Eye (tissue), 1 donor: ENCODE measurements around the gene RAC2.
A peak's percentile ranks its signal among the peaks of the same experiment; 100 is the strongest.
"Not testable (repeated sequence)": the region's sequence is repeated elsewhere in the genome, so short reads cannot be mapped to it uniquely, and the experiment has no call there.

Source experiments
- DNase-seq: peaks from one replicate; pipeline ENCODE4 v3.0.0-alpha.2; 2015

The RAC2 gene

DNA sequence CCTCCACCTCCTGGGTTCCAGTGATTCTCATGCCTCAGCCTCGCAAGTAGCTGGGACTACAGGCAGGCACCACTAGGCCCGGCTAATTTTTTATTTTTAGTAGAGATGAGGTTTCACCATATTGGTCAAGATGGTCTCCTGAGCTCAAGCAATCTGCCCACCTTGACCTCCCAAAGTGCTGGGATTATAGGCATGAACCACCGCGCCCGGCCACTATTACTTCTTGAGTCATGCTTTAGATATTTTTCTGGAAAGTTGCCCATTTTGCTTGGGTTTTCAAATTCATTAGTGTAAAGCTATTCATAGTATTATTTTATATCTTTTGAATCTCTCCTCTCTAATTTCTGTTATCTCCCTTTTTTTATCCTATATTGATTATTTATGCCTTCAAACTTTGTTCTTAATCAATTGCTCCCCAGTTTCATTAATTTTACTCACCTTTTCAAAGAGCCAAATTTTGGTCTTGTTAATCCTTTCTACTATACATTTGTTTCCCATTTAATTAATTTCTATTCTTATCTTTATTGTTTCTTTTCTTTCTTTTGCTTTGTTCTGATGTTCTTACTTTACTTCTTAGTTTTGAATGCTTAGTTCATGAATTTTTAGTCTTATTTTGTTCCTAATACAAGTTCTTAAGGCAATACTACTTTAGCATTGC, 10.3 kb upstream of the RAC2 start:
- DNase-seq = no peak

DNA sequence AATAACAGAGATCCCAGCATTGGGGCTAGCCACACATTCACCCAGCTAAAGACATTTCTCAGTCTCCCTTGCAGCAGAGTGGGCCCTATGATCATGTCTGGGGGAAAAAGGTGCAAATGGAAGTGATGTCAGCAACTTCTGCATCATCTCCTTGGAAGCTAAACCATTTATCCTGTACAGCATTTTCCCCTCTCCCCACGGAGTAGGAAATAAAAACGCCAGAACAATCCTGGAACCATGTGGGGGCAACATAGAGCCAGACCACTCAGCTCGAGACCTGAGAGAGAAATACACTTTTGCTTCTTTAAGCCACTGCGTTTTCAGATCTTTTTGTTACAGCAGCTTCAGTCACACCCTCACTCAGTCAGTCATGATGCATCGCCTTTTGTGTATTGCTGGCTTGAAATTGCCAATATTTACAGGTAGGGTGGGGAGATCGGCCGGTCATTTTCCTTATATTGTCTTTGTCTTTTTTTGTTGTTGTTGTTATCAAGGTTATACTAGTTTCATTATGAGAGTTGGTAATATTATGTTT, 9.1 kb upstream of the RAC2 start:
- peak; percentile 42 for DNase-seq

DNA sequence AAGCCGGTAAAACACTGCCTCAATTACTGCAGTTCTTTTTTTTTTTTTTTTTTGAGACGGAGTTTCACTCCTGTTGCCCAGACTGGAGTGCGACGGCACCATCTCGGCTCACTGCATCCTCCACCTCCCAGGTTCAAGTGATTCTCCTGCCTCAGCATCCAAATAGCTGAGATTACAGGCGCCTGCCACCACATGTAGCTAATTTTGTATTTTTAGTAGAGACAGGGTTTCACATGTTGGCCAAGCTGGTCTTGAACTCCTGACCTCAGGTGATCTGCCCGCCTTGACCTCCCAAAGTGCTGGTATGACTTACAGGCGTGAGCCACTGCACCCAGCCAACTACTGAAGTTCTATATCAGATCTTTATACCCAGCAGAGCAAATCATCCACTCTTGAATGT, 7.8 kb upstream of the RAC2 start:
- not testable (repeated sequence) for DNase-seq

DNA sequence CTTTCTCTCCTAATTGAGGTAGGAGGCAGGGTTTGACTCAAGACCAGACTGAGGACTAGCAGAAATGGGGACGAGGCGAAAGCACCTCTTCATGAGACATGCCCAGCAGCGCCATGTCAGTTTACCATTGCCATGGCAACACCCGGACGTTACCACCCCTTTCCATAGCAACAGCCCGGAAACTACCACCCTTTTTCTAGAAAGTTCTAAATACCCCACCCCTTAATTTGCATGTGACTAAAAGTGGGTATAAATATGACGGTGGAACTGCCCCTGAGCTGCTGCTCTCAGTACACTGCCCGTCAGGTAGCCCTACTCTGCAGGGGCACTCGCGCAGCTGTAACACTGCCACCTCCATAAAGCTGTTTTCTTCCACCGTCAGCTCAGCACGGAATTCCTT, 5.9 kb upstream of the RAC2 start:
- DNase-seq = no peak

DNA sequence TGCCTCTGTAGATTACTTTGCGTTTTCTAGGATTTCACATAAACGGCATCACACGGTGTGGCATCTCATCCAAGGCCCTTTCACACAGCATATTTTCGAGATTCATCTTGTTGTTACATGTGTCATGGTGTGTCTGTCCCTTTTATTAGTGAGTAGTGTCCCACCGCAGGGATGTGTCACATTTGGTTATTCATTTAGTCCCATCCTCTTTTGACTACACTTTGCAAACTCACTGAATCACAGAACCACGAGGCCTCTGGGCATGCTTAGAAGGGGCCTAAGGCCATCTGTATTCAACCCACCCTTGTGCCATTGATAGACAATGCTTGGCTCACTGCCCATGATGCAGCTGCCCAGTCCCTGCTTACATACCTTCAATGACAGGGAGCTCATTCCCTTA, 4.2 kb upstream of the RAC2 start:
- no peak for DNase-seq

DNA sequence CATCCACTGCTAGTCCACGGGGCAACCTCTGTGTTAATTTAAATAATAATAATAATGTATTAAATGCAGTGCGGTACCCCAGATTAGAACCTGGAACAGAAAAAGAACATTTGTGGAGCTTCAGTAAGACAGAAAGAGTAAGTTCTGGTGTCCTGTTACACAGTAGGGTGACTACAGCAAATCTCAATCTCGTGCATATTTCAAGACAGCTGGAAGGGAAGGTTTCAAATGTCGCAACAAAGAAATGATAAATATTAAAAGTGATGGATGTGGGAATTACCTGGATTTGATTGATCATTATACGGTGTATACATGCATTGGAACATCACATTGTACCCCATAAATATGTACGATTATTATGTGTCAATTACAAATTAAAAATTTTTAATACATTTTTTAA, 1.7 kb upstream of the RAC2 start:
- DNase-seq = no peak

DNA sequence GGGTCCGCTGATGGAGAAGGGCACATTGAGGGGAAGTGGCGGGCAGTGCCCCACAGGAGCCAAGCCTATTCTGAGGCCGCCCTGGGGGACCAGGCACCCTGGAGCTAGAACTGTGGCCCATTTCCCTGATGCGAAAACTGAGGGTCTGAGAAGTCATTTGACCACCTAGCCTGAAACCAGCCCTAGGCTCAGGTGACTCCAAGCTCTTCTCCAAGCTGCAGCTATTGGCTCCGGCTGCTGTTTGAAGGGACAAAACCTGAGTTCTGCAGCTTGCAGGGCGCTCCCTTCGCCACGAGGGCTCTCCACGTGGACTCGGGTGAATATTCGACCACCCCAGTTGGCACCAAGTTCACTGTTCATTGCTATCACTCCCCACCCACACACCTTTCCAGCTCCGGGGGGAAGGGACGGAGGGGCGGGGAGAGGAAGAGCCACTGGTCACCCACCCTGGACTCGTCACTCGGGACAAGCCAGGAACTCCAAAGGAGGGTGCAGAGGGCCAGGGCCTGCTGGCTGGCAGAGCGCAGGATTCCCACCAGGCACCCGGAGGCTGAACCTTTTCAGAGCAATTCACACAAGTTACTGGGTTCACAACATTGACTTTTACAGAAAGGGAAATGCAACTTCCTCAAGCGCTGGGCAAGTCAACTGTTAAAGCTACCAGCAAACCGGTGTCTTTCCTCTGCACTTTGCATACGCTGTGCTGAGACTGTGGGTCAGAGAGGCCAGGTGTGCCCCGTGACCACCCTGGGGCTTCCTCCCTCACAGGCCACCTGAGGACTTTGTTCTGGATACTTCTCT, 1.1 kb upstream of the RAC2 start:
- DNase-seq = no peak

DNA sequence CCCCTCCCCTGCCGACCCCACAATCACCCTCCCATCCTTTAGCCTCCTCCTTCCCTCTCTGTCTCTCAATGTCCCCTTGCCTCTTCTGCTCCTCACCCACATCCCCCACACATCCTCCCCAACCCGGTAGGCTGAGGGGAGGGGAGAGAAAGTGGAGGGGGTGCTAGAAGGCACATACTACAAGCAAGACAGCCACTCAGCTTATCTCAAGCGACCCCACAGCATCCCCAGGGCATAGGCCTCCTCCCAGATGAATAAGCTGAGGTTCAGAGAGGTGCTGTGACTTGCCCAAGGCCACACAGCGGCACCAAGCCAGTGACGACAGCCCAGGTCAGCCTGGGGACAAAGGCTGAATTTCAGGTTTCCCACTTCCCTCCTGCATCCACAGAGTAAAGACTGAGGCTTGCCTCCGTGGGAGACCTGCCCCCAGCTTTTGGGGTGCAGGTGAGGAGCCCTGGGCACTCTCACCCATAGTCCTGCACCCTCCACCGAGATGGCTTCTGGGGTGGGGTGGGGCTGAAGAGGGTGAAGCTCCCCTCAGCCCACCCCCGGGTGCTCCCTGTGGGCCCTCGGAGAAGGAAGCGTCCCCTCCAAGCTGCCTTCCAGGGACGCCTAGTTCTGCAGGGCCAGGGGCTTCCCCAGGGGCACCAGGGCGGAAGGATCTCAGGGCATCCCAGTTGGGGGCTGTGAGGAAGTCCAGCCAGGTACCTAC, 511 bp downstream of the RAC2 start:
- DNase-seq = no peak

DNA sequence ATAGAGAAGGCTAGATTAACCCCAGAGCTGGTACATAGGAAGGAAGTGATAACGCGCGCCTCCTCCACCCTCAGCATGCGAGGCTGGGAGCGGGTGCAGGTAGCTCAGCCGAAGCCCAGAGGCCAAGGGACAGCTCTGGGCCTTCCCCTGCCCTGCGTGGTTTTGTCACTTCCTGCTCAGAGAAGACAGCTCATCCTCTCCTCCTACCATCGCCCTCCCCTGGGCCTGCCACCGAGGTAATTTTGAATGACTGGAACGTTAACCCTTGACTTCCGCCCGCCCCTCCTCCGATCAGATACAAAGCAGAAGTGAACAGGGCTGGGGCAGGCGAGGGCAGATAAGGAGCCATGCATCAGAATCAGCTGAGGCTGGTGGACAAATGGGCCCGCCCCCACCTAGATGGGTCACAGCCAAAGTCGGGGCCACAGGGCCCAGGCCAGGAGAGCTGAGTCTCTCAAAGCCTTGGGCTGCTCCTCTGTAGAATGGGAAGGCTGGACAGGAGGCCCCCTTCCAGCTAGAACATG, 1.6 kb downstream of the RAC2 start:
- no peak for DNase-seq

DNA sequence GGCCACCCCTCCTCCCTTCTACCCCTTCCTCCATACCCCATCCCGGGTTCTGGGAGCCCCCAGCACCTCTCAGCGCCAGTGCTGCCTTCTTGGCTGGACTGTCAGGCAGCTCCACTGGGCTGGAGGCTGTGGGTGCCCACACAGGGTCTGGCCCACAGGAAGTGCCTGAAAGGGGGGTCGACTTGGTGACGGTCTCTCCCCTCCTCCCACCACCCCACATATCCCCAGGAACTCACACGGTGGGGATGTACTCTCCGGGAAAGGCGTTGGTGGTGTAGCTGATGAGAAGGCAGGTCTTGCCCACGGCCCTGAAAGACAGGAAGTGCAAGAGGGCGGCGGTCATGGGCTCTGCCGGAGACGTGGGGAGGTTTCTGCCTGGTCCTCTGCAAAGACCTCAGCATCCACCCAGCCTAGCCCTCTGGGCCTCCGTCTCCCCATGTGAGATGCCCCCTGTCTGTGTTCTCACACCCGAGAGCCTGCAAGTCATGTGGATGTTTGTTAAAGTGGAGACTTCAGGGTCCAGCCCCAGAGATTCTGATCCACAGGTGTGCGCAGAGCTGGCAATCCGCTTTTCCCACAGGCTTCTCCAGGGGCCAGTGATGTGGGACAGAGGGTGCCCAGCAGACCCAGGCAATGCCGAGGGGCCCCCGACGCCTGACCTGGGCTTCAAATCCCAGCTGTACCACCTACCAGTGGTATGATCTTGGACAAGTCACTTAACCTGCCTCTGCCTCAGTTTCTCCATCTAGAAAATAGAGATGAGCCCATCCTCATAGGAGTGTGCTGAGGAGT, 2.5 kb downstream of the RAC2 start:
- no peak for DNase-seq

DNA sequence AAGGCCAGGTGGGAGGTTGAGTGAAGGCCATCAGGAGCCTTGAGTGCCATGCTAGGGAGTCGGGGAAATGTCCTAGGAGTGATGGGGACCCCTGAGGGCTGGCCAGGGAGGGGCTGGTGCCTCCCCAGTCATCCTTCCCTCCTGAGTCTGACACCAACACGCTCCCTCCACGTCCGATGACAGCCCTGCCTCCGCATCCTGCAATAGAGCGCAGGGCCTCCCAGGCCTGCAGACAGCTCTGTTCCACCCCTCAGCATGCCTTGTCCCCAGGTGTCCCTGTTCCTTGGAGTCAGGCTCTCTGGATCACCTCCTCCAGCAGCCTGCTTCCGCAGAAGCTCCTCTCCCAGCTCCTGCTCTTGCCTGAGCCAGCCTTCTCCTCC, 3.1 kb downstream of the RAC2 start:
- no peak for DNase-seq

DNA sequence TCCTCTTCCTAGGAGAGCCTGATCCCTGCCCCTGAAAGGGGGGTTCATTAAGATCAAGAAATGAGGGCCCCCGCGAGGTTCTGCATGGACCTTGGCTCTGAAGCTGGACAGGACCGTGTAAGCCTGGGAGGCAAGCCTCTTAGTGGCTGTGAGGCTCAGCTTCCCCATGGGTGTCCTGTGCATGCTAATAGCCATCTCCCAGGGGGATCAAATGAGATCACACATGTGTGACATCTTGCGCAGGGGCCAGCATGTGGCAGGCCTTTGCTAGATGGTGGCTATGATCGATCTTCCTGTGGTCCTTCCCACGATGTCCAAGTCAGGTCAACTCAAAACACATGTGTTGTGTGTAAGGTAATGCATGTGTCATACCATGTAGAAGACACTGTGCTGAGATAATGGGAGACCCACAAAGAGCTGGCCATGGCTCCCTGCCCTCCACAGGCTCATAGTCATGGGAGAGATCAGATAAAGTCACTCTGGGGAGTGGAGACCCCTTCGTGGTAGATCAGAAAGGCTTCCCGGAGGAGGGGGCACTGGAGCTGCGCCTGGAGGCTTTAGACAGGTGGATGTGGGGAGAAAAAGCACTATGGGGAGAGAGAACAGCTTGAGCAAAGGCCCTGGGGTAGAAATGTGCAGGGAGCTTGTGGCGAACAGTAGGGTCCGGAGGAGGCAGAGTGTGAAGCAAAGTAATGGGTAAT, 3.7 kb downstream of the RAC2 start:
- no peak for DNase-seq

DNA sequence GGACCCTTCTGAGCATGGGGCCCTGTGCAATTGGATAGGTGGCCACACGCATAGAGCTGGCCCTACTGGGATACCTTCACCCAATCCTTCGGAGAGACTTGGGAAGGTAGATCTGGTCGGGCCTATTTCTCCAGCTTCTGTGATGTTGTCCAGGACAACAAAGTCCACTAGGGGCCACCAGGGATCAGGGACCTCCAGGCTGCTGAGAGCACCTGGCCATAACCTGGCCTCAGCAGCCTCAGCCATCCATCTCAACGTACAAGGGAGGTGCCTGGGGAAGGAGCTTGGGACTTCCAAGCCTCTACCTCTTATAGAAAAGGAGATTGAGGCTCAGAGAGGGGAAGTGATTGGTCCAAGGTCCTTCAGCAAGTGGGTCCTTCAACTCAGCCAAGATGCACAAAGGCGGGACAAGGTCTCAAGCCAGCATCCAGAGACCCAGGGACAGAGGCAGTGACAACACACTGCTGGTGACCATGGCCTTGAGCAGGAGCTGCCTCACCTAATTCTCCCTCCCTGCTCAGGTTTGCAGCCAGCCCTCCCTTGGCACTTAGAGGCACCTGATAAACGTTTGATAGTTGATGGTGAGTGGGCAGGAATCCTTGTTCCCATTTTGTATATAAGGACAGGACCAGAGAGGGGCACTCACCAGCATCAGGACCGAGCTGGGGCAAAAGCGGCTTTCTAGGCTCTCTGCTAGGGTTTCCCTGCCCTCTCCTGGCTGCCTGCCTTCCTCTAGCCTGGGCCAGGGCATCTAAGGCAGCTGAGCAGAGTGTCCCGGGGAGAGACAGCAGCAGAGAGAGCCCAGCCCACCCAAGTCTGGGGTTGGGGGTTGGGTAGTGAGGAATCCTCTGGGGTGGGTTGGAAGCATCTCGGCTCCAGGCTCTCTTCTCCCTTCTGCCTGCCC, 4.5 kb downstream of the RAC2 start:
- no peak for DNase-seq

DNA sequence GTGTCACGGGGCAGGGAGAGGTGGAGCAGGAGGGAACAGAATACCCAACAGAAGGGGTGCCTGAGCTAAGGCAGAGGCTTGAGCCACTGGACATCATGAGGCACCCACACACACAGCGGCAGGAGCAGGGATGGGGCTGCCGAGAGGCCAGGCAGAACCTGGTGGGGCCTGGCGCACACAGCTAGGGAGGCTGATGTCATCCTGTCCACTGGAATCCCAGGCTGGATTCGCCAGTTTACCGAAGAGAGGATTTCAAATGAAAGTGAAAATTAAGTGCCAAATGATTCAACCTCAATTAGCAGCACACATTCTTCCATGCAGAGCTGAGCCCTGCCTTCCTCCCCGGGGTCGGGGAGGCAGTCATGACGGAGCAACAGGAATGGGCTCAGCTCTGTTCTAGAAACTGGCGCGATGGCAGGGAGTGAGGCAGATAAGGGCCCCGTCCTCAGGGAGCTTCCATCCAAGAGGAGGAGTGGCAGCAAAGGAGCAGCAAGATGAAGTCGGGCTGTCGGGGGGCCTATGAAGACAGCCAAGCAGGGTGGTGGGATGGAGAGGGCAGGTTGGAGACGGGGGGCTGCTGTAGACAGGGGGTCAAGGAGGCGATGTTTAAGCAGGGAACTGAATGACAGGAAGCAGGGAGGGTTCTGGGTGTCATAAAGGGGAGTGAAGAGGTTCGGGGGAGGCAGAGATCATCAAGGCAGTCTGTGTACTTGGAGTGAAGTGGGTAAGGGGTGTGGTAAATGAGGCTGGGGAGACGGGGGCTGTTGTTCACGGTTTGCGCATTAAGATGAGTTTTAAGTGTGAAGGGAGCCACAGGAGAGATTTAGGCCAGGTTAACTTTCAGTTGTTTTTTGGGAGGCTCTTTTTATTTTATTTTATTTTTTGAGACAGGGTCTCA, 6.4 kb downstream of the RAC2 start:
- DNase-seq = no peak

DNA sequence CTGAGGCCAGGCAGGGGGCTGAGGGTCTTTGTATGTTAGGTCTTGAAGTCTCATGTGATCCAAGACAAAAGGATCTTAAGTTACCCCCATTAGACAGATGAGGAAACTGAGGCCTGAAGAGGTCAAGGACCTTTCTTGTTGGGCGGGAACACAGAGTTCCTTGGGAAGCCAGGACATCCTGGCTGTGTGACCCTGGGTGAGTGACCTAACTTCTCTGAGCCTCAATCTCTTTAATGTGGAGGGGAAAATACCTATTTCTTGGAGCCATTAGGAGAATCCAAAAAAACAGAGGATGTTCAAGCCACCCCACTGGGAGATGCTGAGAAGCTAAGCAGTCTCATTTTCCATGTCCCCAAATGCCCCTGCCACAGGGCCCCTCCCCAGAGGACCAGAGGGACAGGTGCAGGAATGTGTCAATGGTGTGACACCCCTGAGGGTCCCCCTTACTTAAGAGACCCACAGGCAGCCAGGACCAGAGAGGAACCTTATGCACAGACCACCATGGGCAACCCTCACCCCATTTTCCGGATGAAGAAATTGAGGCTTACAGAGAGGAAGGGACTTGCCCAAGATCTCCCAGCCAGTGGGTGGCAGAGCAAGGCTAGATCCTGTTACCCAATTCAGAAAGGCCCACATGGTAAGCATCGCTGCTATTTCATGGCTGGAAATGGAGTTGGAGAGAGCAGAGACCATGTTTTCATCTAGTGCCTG, 8.0 kb downstream of the RAC2 start:
- DNase-seq = no peak

DNA sequence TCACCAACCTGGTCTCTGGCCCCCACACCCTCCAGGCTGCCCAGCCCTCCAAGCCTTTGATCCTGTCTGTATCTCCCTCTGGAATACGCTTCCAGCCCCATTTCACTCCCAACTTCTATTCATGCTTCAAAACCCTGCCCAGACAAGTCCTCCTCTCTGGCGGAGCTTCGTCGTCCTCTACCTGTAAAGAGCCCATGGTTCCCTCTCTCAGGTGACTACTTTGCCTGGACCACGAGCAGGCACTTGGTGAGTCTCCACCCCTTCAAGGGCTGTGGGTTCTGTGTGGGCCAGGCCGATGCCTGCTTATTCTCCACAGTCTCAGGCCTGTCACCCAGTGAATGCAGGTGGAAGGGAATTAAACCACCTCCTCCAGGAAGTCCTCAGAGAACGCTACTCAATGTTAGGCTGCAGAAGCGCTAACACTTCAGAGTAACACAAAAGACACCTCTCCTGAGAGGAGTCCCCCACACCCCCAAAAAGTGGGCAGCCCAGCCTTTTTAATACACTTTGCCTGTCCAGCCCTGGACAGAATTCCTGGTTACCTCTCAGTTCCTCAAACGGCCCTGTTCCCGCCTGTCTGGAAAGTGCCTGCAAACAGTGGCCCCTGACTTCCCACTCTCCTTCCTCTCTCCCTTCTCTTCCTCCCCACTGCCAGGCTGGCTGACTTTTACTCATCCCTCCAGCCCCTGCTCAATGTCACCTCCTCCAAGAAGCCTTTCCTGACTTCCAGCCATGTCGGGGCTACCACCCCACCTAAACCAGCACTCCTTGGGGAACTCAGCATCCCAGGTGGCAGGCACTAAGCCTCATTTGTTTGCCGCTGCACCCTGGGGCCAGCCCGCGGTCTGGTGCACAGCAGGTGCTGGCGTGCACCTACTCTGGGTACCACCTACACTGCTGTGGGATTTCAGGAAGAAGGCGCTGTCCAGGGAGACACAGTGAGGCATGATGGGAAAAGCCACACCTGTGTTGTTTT, 9.0 kb downstream of the RAC2 start:
- no peak for DNase-seq

DNA sequence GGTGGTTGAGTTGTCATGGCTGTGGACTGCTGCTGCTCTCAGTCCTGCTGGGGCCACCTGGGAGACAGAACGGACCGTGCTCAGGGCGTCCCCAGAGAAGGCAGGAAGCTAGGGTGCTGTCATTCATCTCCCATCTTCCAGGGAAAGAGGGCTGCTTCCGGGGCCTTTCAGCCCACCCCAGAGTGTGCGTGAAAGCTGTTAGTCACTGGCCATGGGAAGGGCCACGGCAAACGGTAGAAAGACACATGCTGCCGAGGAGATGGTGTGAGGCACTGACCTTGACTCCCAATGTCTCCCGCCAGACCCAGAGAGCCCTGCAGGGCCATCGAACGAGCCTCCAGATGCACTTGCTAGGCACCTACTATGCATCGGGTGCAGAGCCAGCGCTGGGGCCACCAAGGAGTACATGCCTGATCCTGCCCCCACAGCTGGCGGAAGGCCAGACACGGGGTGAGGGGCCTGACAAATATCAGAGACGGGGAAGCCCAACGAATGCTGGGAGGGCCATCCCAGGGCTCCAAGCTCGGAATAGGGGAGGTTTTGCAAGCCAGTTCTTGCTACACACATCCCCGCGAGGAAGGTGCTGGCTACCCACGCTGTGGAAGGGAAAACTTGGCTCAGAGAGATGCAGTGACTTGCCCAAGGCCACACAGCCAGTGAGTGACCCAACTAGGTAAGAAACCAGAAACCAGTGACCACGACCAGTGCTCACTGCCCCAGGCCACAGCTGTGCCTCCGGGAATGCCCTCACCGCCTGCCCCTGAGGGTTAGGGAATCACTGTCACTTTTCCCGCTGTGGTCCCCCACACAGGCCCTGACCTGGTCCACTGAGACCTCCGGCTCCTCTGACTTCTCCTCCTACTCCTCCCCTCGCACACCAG, 10.1 kb downstream of the RAC2 start:
- no peak for DNase-seq
